BJ (cell line): Measurements from ENCODE around the gene DOCK3. TPM values are rescaled to one million over a fixed set of nuclear protein-coding genes. Genes with fewer than 3 reads are reported as not detected.
"Not testable (repeated sequence)": the region's sequence is repeated elsewhere in the genome, so short reads cannot be mapped to it uniquely, and the experiment has no call there.

Experiments used
- CTCF ChIA-PET: fragments of 350-600 bp; formaldehyde crosslinking; extraction: SDS; loops from one replicate; lab custom pipeline; 2021; ENCODE audit warnings: antibody characterized with exemption, inconsistent platforms; lab: Yijun Ruan, JAX
- POLR2A ChIA-PET: fragments of 300-600 bp; sonication (Branson Sonifier 250); formaldehyde crosslinking; extraction: SDS; loops from one replicate; lab custom pipeline; 2021; ENCODE audit warnings: antibody characterized with exemption; lab: Charles Lee
- DNase-seq: peaks from one replicate; pipeline ENCODE4 v3.0.0-alpha.2; 2011; ENCODE audit warnings: low read depth
- H3K27me3 ChIP-seq: 2 replicates; pipeline ENCODE4 v1.6.0; 2011; ENCODE audit warnings: low read length; ENCODE audit not compliant: control insufficient read depth, insufficient read depth
- H3K36me3 ChIP-seq: 2 replicates; pipeline ENCODE4 v1.5.1; 2011; ENCODE audit warnings: low read length; ENCODE audit not compliant: control insufficient read depth, insufficient read depth
- H3K4me3 ChIP-seq: 2 replicates; pipeline ENCODE4 v1.5.1; 2011; ENCODE audit warnings: low read depth, mild to moderate bottlenecking, control low read depth, low read length
- CTCF ChIP-seq: IDR thresholded peaks from 2 replicates; pipeline ENCODE4 v1.5.1; 2011; ENCODE audit warnings: low read depth, mild to moderate bottlenecking, control low read depth, inconsistent platforms, low read length, moderate library complexity; ENCODE audit not compliant: insufficient read depth
- polyA plus RNA-seq: library from polyadenylated mRNA; depleted of rRNA; stranded (reverse); fragments of >200 nt; gene quantifications from 2 replicates; pipeline ENCODE4 v1.2.3, GENCODE V29; 2011

Gene DOCK3
- polyA plus RNA-seq, 1 experiment, result 0.09 TPM

DNA sequence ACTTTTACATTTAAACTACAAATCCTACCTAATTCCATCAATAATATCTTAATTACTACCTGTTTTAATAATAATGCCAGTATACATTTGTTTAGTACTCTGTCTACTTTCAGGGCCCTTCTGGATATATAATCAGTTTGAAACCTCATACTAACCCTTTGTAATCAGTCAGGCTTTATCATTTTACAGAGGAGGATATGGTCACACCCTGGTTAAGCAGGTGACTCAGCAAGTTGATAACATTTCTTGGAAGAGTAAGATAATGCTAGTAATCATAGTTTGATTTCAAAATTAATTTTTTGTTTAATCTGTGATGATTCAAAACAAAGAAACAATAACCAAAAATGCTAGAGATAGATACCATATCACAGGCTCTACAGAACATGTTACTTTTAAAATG is 502.2 kb downstream of the DOCK3 start:
- H3K36me3 ChIP-seq, result no peaks in the 10 kb centered on the region
- ChIA-PET POLR2A (no interaction called here), CTCF (no interaction called here)
- DNase-seq, result no peak
- H3K4me3 ChIP-seq, result no peak overlapping the region
- no peaks in the 10 kb centered on the region for H3K27me3 ChIP-seq
- TF ChIP-seq CTCF, result no peak

DNA sequence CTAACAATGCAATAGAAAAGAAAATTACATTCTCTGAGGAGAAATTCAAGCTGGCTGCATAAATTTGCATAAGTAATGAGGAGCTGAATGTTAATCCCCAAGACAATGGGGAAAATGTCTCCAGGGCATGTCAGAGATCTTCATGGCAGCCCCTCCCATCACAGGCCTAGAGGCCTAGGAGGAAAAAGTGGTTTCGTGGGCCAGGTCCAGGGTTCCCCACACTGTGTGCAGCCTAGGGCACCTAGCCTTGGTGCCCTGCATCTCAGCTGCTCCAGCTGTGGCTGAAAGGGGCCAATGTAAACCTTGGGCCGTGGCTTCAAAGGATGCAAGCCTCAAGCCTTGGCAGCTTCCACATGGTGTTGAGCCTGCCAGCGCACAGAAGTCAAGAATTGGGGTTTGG is 511.7 kb downstream of the DOCK3 start:
- CTCF ChIA-PET, DNase-seq, POLR2A ChIA-PET: not testable (repeated sequence)

DNA sequence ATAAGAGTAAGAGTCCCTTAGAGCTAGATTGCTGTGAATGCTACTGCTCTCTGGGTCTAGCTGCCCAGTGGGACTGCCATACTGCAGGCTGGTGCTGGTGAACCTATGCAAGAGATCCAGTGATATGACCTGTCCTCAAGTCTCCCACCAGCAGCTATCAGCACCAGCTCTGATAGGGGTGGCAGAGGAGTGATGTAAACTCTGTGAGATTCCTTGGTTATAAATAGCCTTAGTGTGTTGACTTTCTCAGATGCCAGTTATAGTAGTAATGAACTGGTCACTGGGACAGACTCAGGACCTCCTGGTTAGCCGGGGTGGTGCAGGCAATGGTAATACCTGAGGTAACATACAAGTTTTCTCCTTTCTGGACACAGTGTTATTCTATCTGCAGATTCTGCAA is 515.5 kb downstream of the DOCK3 start:
- POLR2A ChIA-PET, result no interaction called here
- CTCF ChIA-PET, result no interaction called here
- TF ChIP-seq CTCF, result no peak
- DNase-seq, result no peak
- Histone ChIP-seq H3K36me3 (no peaks in the 10 kb centered on the region), H3K4me3 (no peak overlapping the region), H3K27me3 (no peaks in the 10 kb centered on the region)

More for the DNA sequence above, 511.7 kb downstream of the DOCK3 start:
- not testable (repeated sequence) for H3K4me3 ChIP-seq, H3K27me3 ChIP-seq, H3K36me3 ChIP-seq

DNA sequence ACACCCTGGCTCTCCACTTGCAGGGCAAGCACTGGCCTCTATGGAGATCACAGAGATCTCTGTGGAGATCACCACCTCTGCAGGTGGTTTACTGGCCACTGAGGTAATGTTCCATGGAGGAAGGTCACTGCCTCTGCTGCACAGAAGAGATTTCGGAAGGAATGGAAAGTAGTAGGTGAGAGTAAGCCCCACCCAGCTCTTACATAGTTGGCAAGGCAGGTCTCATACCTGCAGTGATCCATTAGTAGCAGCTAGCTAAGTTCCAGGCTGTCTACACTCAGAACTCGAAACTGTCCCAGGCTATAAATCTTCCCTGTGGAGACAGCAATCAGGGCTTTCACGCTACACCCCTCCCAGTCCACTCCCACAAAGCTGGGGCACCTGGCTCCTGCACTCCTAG is 516.1 kb downstream of the DOCK3 start:
- POLR2A ChIA-PET, result no interaction called here
- no peaks in the 10 kb centered on the region for H3K27me3 ChIP-seq
- H3K4me3 ChIP-seq, result no peak overlapping the region
- DNase-seq, result no peak
- no peaks in the 10 kb centered on the region for H3K36me3 ChIP-seq
- no peak for TF ChIP-seq CTCF
- CTCF ChIA-PET, result no interaction called here

- ChIA-PET CTCF (no interaction called here), POLR2A (no interaction called here)
- no peaks in the 10 kb centered on the region for H3K36me3 ChIP-seq
- H3K27me3 ChIP-seq, result no peaks in the 10 kb centered on the region
- H3K4me3 ChIP-seq, result no peak overlapping the region
- no peak for DNase-seq
- no peak for TF ChIP-seq CTCF
Observed at GRCh38 chr3:51191768-51192167, 517.0 kb downstream of the DOCK3 start.

DNA sequence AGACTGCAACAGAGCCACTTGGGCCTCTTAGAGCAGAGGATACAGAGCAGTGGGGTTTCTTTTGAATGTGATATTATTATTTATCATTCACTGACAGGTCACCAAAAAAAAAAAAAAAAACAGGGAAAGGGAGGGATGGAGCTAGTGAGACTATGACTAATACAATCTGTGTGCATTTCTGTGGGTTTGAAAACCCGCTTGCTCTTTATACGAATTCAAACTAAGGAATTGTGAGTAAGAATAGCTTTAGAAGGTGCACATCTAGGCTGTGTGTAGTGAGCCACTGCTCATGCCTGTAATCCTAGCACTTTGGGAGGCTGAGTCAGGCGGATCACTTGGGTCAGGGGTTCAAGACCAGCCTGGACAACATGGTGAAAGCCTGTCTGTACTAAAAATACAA is 523.8 kb downstream of the DOCK3 start:
- Histone ChIP-seq H3K36me3 (no peaks in the 10 kb centered on the region), H3K4me3 (no peak overlapping the region), H3K27me3 (no peaks in the 10 kb centered on the region)
- no peak for DNase-seq
- no peak for TF ChIP-seq CTCF
- ChIA-PET CTCF (interaction anchor here (1.3 kb wide), 1 partner anchor 8 kb away, joined by 4 read pairs; no protein-coding TSS in a partner anchor), POLR2A (no interaction called here)

- DNase-seq, H3K27me3 ChIP-seq, POLR2A ChIA-PET, H3K36me3 ChIP-seq, H3K4me3 ChIP-seq, CTCF ChIA-PET: not testable (repeated sequence)
Observed at GRCh38 chr3:51199296-51199695, 524.6 kb downstream of the DOCK3 start.
